Bone marrow (tissue), 2 donors: Measurements from ENCODE around the gene MYBPHL.
"Not testable (repeated sequence)": the region's sequence is repeated elsewhere in the genome, so short reads cannot be mapped to it uniquely, and the experiment has no call there.

ENCODE experiments used
- DNase-seq, 2 donors: peaks; one replicate each; lab custom pipeline; 2025; lab: John Stamatoyannopoulos, UW

The MYBPHL gene

DNA sequence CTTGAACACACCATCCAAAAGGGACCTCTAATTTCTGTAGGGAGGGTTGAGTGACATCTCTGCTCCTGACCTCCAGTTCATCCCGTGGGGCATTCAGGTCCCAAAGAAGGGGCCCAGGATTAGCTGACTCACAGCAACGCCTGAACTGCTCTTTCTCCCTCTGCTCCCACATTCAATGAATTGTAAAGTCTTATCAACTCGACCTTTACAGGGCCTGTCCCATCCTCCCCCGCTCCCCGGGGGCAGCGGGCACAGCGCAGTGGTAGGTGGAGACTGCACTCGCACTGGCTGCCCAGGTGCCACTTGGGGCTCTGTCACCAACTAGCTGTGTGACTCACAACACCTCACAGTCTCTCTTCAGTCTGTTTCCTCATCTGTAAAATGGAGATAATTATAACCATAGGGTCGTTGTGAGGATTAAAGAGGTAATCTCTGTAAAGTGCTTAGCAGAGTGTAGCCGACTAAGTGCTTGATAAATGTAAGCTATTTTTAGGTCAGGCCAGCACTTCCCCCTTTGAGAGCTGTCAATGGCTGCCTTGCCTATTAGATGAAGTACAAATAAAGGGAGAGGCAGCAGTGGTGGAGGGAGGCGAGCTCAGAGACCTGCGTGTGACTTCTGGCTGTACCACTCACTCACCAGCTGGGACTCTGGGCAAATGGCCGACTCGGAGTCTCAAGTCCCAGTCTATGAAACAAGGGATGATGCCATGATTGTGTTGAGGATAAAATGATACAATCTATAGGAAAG is 637 bp upstream of the MYBPHL start:
- DNase-seq = peak in 1 of 2 donors; percentile 23

DNA sequence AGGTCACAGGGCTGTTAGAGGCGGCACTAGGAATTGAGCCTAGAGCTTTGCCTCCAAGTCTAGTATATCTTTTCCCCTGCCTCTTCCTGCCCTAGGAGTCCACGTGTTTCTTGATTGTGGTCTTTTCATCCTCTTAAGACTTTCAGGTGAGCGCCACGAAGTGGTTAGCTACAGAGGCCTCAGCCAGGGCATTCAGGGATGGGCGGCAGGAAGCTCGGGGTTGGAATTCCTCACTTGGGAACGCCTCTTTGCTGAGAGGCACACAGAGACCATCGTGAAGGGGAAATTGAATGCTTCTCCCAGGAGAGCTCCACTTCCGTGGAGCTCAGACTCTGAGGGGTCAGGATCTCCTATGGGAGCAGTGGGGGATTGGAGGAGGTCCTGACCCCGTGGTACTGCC is 820 bp downstream of the MYBPHL start:
- DNase-seq = not testable (repeated sequence)

DNA sequence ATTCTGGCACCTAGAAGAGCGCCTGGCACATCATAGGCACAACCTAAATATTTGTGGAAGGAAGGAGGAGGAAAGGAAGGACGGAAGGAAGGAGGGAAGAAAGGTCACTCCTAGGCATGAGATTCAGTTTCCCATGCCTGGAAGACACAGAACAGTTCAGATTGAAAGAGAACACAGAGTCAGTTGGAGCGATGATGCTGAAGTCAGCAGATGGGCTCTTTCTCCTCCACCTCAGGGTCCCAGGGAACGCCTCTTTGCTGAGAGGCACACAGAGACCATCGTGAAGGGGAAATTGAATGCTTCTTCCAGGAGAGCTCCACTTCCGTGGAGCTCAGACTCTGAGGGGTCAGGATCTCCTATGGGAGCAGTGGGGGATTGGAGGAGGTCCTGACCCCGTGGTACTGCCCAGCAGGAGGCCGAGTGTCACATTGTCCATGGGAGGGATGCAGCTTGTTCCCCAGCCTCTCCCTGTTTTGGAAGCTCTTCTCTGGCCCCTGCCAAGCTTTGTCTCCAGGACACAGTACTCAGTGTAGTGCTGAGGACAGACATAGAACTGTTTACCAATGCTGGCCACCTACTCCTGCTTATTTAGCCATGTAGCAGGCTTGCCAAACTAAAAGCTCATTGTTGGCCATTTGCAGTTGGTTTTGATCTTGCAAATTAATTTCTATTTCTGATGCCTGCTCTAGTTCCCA is 2.4 kb downstream of the MYBPHL start:
- DNase-seq = no peak

DNA sequence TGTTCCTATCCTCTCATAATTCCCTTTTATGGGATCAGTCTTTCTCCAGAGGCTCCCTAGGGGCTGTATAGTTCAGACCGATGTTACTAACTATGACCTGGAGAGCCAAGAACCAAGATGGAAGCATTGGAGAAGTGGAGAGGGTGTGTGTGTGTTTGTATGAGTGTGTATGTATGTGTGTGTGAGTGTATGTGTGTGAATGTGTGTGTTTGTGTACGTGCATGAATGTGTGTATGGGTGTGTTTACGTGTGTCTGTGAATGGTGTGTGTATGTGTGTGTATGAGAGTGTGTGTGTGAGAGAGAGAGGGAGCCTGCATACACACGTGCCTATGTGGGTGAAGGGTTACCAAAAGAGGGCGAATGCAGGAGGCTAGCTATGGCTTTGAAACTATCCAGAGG is 4.9 kb downstream of the MYBPHL start:
- no peak for DNase-seq

DNA sequence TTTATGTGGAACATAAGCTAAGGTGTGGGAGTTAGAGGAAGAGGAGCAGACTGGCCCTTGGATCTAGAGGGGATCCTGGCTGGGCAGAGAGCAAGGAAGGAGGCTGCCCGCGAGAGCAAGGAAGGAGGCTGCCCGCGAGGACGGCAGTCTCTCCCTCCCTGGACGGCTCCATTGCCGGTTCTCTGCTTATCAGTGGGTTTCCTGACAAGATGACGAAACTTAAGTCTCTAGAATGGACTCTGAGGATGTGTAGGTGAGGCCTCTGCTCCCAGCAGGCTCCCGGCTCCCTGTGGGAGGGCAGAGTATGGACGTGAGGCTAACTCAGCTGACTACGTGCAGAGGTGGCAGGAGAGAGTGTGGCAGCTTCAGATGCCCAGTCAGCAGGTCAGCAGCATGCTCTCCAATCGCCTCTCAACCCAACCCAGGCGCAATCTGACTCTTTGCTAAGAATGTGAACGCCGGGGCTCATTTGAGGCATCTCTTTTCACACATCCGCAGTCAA is 6.1 kb downstream of the MYBPHL start:
- DNase-seq = no peak

DNA sequence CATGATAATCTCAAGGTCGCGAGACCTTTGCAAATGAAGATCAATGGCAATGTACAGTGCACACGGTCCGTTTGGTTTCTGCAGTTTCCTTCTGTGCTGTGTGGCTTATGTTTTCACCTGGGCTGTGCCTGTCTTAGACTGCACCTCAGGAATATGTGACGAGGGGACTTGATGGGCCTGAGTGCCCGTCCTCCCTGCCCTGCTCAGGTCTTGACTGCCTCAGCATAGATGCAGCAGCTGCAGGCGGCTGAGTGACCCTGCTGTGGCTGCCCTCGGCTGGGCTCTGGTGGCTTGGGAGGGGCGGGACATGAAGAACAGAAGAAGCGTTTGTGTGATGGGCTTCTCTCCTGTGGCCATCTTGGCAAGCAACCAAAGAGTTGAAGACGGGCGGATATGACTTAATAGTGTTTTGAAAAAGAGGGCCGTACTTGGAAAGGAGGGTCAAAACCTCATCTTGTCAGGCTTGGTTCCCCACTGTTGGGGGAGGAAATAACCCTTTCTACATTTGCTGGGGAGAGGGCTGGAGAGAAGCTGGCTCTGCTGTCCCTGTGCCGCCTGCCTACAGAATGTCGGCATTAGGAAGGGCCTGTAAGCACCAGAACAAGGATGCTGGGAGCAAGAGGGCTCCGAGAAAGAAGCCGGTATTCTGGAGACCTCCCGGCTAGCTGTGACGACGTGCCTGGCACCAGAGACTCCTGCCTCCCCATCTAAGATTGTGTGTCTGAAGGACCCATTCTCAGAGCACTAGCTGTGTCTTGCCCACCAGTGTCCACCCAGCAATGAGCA is 7.1 kb downstream of the MYBPHL start:
- no peak for DNase-seq

DNA sequence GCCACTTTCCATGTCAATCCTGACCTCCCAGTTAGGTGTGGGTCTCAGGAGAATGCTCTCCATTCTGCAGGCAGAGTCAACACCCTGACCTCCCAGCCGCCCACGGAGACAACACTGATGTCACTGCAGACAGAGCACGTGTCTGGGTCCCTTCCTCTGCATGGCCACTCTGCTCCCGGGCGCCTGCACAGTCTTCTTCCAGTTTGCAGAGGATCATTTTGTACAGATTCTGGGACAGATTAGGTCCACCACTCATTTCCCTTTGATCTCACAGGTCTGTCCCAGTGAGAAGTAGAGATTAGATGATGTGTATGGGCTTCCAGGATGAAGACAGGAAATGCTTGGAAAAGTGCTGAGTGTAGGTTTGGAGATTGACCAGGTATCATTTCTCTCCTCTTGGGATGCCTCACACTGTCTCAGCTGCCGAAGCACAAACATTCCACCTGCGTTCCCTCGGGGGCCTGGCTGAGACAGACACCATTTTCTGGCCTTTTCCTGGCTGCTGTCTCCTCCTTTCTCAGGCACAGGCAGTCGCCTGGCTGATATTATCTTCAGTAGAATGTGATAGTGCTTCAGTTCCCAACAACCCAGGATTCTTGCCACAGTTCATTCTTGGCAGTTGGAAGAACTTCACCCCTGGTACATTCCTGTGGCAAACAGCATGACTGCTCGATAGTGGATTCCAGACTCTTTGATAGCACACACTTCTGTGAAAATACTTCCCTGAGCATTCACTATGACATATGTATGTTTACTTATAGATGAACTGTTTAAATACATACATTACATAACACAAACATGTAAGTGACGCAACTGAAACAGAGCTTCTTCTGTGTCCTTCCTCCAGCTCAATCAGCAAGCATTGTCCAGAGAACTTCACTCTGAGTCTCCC is 7.9 kb downstream of the MYBPHL start:
- no peak for DNase-seq

DNA sequence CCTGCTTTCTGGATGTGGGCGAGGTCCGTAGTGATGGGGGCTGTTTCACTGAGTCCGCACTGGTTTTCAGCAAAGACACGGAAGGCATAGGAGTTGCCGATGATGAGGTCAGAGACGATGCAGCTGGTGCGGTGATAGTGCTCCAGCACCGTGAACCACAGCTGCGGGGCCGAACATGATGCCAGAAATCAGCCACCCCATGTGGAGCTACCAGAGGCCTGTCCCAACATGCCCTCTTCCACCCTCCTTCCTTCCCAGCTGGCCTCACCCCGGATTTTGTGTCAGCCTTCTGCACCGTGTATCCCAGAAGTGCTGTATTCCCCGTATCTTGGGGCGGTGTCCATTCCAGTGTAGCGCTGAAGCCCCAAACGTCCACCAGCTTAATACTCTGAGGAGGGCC is 10.0 kb downstream of the MYBPHL start:
- no peak for DNase-seq

DNA sequence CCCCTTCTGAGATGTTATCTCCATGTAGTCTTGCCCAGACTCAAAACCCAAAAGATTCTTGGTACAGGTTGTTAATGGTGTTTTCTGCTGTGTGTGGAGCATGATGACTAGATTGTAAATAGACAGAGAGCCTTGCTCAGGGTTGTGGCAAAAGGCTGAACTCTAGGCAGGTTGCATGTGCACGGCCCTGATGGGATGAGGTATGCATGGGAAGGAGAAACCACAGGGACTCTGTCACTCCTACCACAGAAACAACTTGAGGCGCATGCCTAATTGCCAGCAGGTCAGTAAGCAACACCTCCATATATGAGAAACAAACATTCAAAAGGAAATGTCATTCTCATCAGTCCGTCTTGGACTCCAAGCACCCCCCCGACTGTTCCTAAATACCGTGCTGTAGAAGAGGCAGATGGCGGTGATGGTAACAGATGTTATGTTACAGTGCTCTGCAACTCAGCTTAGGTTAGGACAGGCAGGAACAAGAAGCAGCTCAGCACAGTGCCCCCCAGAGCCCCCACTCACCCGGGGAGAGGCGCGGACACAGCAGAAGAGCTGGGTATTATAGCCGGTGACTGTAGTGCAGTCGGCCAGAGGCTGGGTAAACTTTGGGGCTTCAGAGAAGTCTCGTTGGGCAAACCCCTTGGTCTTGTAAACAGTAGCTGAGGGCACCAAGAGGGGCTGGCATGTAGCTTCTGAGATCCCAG is 10.9 kb downstream of the MYBPHL start:
- no peak for DNase-seq

DNA sequence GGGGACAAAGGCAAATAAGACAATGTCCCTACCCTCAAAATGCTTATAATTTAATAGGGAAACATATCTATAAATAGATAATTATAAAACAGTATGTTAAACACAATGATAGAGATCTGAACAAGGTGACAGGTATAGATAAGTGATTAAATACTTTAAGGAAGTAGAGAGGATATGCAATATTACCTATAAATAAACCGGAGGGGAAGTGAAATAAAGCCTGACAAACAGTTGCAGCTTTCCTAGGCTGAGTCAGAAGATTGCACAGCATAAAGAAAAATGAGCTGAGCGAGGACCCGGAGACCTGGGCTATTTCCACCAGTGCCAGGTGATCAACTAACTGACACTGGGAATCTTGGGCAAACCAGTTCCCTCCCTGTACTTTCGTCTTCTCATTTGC is 12.3 kb downstream of the MYBPHL start:
- DNase-seq = no peak

DNA sequence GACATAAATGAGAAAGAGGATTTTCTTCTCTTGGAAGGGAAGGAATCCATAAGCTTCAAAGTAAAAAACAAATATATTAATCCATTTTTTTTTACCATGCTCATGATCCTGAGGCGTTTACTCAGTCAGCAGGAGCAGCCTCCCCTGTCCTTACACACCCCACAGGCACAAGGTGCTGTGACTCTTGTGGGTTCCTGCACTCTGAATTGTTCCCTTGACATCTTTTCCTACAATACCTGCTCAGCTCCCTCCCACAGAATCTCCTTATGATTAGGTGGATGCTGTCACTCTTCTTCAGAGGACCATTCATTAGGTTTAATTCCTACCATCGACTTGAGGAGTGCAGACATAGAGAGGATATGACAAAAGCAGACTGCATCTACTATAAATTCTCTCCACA is 13.8 kb downstream of the MYBPHL start:
- no peak for DNase-seq

DNA sequence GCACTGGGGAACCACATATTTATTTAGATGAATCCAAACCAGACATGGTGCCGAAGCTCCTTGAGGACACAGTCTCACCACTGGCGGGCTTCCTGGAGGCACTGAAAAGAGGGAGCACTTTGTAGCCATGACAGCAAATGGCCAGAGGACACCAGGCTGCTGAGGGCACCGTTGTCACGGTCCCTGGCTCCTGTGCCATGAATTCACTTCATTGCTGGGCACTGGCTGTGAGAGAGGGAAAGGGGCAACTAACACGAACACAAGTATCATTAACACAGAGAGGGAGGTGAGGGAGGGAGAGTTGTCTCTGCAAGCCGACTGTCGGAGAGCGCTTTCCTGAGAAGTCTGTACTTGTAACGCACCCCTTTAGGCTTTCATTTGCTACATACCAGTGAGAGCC is 14.4 kb downstream of the MYBPHL start:
- no peak for DNase-seq

DNA sequence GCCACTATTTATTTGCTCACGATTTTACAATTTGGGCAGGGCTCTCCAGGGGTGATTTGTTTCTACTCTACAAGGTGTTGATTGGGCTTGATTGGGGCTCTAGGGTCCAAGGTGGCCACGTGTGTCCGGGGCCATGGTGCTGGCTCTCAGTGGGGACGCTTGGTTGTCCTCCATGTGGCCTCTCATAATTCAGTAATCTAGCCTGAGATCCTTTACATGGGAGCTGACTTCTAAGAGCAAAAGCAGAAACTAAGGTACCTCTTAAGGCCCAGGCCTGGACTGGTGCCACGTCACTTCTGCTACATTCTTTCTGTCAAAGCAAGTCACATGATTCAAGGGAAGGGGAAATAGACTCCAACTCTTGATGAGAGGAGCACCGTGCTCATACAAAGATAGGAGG is 15.8 kb downstream of the MYBPHL start:
- DNase-seq = peak in 1 of 2 donors; percentile 63

DNA sequence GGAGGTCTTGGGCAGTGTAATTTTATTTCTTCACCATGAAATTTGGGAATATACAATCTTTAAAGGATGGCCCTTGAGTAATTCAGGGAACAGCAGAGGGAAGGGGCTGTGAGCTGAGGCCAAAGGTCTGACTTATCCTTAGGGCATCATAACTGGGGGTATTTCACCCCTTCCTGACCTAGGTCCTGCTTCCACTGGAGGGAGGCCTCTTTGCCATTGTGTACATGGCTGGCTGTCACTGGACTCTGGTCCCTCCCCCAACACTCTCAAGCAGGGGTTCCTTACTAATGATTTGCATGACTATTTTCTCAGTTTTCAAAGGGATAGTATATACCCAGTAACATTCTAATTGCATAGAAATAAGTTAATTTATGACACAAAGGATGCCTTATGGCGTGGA is 16.7 kb downstream of the MYBPHL start:
- DNase-seq = no peak

DNA sequence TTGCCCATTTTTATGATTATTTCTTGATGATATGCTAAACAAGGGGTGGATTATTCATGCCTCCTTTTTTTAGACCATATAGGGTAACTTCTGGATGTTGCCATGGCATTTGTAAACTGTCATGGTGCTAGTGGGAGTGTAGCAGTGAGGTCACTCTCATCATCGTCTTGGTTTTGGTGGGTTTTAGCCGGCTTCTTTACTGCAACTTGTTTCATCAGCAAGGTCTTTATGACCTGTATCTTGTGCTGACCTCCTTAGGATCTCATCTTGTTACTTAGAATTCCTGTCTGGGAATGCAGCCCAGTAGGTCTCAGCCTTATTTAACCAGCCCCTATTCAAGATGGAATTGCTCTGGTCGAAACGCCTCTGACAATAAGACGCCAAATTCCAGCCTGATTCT is 20.0 kb downstream of the MYBPHL start:
- DNase-seq = not testable (repeated sequence)

DNA sequence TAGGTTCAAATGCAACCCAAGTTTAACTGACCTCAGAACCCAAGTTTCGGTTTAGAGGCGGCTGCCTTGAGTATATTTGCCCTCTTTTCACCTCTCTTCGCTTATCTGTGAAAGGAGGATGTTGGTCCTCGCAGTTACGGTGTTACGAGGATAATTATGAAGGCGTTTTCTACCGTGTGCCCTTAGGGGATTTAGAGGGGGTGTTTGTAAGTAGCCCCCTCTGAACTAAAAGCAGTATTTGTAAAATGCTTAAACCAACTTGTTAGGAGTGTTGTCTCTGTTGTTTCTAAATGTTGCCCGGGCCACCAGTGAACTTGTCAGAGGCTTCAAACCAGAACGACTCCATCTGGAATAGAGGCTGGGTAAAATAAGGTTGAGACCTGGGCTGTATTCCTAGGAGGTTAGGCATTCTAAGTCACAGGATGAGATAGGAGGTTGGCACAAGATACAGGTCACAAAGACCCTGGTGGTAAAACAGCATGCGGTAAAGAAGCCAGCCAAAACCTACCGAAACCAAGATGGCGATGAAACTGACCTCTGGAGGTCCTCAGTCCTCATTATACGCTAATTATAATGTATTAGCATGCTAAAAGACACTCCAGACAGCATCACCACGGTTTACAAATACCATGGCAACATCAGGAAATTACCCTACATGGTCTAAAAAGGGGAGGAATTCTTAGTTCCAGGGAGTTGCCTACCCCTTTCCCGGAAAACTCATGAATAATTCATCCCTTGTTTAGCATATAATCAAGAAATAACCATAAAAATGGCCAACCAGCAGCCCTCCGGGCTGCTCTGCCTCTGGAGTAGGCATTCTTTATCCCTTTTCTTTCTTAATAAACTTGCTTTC is 22.8 kb downstream of the MYBPHL start:
- no peak for DNase-seq

DNA sequence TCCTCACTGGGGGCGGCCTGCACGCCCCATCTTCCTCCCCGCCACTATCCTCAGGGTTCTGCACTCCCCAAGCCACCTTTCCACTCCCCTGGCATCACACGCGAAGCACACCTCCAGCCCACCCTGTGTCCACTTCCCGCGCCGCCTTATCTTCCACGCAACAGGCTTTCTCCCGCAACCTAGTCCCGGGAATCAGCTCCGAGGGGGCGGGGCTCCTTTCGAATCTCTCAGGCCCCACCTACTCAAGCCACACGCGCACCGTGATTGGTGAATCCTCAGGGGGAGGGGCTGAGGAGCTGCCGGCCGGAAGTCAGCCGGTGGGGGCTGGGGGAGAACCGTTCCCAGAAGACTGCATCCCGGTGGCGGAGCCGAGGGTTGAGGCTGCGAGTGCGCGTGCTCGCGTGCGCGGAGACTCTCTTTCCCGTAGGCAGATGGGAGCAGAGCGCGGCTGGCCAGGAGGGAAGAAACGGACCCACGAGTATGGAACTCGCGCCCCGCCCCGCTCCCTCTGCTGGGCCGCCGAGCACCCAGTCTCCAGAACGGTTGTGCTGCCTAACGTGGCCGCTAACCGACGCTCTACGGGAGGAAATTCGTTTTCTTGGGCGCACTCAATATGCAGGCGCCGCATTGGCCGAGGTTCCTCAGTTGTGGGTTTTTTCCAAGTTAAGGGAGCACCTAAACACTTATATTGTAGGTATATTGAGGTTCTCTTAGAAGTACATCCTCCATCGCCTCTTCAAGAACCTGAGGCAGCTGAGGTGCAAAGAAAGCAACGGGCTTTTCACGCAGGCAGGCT is 23.7 kb downstream of the MYBPHL start, which contains the start of gene PSRC1:
PSRC1 (minus strand) TSS at position 194 of the 796 bp plus-strand sequence.
- peak; percentile 89 to 92 for DNase-seq

DNA sequence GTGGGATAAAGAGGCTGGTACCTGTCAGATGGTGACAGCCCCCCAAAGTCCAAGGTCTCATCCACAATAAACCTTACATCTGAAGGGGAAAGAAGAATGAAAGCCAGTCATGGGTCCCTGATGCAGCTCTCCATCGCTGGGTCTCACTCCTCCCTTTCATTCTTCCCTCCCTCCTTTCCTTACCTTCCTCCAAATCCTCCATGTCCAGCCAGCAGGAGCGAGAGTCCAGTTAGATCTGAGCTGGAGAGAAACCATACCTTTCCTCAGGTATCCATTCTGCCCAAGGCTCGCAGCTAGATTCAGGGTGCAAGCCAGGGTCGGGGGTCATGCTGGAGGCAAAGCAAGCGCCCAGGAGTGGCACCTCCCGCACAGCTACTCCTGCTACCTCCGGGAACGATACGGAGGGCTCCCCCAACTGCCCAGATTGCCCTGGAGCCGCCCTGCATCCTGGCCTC is 24.3 kb downstream of the MYBPHL start:
- no peak for DNase-seq
